Stomach (tissue), 4 donors: ENCODE results near the gene ATRNL1.

Experiments
- CTCF ChIP-seq, 7 experiments: fragments of 450-650 bp in 4 of 7; fragments of 200-600 bp in 3 of 7; sonication (generic) in 3 of 7; IDR thresholded peaks; one replicate each; pipeline ENCODE4 v1.5.1; 2016 to 2019; ENCODE audit warnings: antibody characterized with exemption in 7 of 7, control low read depth in 2 of 7, mild to moderate bottlenecking in 1 of 7
- POLR2A ChIP-seq, 4 donors: fragments of 450-650 bp; IDR thresholded peaks; one replicate each; pipeline ENCODE4 v1.6.1; 2016; ENCODE audit warnings: antibody characterized with exemption in 4 of 4, control low read depth in 2 of 4, mild to moderate bottlenecking in 1 of 4, moderate library complexity in 1 of 4

DNA sequence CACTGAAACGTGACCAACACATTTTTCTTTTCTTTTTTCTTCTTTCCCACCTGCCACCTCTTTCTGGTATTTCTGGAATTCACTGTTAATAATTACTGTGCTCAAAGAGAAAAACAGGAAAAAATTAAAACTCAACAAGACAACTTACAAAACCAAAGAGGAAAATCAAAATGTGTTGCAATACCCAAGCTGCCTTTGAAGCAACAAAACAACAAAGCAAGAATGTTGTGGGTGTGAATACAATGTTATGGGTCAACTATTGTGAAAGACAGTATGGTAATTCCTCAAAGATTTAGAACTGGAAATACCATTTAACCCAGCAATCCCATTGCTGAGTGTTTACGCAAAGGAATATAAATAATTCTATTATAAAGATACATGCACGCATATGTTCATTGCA lies 764.7 kb downstream of the ATRNL1 start:
- TF ChIP-seq POLR2A (IDR thresholded peaks at IDR 0.05) (no peak), CTCF (IDR thresholded peaks at IDR 0.05) (no peak)
